HG03175 (cell line): ENCODE measurements around the gene PPP2R1B.
"Not testable (repeated sequence)": the region's sequence is repeated elsewhere in the genome, so short reads cannot be mapped to it uniquely, and the experiment has no call there.

Experiments used
- ATAC-seq: cut with Tn5 transposase; IDR thresholded peaks from one replicate; pipeline ENCODE4 v1.9.1; 2021; ENCODE audit warnings: mild to moderate bottlenecking, moderate library complexity; ENCODE audit not compliant: unreplicated experiment

PPP2R1B gene

DNA sequence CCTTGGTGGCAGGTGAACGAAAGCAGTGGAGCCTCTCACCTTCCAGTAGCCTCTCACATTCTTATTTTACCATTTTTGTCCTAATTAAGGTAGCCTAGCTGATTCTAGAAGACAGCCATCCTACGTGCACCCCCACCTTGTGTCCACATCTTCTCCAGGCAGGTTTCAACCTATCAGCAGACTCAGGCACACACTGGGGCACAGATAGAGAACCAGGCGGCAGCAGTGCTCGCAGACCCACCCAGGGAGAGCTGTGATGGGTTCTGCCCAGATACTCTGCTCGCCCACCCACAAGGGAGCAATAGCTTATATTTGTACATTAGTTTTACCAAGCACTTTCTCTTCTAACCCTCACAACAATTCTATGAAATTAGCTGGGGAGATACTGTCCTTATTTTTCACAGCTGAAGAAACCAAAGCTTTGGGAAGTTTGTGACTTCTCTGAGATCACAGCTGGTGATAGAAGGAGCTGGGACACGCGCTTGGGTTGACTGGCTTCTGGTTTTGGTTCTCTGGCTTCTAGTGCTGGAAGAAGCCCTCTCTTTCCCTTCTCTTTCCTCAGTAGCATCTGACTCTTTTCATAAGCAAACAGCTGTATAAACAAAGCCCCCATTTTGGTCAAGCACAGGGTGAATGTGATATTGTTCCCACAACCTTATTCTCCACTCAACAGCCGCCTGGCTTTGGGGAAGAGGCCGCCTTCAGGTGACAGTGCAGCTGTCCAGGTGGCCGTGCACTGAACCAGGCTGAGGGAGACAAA, 36.9 kb downstream of the PPP2R1B start:
- no peak for ATAC-seq

DNA sequence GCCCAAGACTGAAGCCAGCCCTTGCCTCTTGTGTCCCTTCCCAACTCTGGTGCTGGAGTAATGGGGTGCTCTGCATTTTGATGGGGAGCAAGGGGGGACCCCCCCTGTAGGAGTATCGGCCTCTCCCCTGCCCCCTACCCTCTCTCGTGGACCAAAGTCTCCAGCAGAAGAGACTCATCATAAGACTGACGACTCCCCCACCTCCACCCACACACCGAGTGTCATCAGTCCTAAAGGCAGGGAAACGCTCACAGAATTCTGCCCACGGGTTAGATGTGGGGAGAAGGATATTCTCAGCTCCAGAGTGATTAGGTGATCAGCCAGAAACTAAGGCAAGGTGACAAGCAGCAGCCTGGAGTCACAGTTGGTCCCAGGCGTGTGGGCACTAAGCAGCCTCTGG, 38.8 kb downstream of the PPP2R1B start:
- ATAC-seq = no peak

DNA sequence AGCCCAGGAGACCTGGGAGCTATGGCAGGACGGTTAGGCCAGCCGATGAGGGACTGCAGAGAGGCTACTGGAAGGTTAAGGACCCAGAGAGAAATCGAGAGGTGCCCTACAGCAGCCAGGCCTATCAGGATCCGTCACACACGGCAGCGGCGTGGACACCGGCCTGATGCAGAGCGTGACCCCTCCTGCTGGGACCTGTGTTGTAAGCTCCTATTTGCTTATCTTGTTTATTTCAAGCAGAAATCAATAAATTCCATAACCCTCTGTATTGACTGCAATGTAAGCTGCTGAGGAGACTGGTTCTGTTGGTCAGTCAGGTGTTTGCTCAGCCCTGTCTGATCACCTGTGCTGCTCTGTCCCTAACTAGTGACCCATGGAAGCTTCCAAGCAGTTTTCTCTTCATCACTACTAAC, 39.9 kb downstream of the PPP2R1B start:
- ATAC-seq = no peak

DNA sequence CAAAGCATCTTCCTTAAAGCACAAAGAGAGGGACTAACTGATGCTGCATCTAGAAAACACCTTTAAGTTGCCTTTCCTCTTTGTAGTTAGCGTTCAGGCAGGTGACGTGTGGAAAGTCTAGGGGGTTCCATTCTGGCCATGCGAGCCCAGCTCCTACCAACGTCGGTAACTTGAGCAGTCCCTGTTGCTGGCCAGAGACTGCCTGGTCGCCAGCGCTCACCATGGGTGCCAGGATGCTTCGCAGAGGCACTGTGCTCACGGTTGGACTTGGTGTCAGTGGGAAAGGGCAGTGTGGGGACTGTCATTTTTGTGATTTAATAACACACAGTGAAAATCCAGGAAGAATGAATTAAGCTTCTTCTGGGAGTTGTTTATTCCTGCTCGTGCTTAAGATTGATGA, 40.6 kb downstream of the PPP2R1B start:
- no peak for ATAC-seq

DNA sequence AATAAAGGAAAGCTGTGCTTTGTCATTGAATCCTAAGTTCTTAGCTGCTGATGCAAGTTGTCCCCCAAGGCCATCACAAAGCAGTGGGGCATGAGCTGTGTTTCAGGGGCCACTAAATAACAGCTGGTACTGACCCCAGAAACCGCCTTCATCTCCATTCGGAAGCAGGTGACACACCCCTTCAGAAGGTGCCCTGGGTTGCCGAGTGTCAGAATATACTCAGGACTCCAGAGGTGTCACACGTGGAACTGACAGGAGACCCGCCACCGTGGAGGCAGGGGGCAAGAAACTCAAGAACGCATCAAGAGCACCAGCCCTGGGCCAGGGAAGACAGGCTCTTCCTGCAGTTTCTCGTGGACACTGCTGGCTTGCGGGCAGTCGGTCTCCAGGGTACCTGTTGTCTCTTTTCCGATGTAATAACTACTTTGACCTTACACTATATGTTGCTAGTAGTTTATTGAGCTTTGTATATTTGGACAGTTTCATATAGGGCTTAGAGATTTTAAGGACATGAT, 41.5 kb downstream of the PPP2R1B start:
- ATAC-seq = no peak

DNA sequence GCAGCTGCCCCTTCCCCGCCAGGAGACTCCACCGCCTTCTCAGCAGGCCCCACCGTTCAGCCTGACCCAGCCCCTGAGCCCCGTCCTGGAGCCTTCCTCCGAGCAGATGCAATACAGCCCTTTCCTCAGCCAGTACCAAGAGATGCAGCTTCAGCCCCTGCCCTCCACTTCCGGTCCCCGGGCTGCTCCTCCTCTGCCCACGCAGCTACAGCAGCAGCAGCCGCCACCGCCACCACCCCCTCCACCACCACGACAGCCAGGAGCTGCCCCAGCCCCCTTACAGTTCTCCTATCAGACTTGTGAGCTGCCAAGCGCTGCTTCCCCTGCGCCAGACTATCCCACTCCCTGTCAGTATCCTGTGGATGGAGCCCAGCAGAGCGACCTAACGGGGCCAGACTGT, 42.6 kb downstream of the PPP2R1B start:
- no peak for ATAC-seq

DNA sequence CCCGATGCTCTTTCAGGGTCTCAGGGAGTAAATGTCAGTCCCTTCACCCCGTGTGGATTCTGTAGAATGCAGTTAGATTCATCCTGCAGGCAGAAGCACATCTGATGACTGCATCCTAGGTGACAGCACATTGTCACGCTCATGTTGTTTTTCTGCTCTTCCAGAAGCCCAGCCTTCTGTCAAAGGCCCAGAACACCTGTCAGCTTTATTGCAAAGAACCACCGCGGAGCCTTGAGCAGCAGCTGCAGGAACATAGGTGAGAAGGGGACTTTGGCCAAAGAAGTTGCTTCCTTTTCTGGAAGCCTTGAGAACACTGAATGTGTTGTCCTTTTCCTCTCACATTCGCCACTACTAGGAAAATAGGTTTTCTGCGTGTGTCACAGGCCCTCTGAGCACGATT, 43.7 kb downstream of the PPP2R1B start:
- ATAC-seq = no peak

DNA sequence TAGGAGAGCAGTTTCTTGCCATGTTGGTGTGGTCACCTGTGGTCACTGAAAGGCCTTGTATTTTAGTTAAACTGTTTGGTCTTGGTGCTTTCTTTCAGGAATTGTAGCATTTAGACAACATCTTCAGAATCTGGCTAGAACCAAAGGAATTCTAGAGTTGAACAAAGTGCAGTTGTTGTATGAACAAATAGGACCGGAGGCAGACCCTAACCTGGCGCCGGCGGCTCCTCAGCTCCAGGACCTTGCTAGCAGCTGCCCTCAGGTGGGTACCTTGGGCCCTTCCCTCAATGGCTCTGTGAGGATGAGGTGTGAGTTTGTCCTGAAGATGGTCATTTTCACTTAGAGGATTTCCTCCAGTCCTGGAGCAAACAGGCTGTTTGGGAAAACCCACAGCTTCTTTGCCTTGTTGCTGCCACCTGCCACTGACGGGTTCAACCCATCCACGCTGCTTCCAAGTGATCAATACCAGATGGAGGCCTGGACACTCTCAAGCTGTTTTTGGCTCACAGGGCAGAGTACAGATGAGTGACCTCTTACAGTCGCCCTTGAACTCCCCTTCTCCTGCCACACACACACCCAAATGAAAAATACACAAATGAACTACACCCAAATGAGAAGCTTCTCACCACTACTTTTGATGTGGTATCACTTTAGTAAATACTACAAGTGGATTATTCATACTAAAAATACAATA, 45.2 kb downstream of the PPP2R1B start:
- ATAC-seq = no peak

DNA sequence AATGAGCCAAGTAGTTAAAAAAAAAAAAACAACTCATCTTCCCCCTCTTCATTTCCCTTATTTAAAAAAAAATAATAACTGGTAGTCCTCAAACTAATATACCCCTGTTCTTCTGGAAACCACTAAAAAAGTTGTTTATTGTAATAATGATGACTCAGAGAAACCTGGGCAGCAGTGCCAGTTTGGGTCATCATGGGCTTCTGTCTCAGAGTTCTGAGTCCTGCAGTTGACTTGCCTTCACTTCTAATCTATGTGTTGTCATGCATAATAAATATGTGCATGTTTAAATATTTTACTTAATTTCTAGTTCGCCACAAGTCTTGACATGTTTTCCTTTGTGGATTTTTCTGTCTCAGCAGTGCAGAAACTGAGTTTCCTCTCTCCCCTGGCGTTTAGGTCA, 46.8 kb downstream of the PPP2R1B start:
- no peak for ATAC-seq

DNA sequence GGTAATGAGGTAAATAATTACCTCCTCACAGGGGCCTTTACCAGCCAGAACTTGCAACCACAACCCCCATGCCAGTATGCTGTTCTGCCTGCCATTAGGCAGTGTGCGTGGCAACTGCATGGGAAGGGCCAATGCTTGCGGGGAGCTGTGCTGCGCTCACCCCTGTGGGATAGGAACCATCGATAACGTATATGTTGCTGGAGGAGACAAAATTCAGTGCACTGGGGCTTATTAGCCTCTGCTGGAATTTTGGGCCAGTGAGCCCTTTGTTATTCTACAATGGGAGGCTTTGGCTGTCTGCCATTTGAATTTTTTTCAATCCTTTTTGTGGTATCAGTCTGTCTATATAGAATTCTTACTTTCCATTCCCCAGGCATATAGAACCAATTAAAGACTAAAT, 47.3 kb downstream of the PPP2R1B start:
- no peak for ATAC-seq

DNA sequence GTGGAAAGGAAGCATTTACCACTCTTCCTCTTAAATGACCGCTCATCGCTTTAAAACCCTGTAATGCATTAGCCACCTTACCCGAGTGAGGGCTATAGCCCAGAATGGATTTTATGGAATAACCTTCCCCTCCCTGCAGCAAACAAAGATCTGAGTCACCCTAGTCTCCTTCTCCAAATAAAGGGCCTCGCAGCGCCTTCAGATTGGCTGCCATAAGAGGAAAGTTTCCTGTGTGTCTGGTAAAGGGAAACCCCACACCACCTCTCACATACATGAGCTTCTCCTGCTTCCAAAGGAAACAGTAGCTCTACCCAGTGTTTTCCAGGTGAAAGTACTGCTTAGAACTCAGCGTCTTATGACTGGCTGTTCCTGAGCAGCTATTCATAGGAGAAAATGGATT, 47.8 kb downstream of the PPP2R1B start:
- no peak for ATAC-seq

DNA sequence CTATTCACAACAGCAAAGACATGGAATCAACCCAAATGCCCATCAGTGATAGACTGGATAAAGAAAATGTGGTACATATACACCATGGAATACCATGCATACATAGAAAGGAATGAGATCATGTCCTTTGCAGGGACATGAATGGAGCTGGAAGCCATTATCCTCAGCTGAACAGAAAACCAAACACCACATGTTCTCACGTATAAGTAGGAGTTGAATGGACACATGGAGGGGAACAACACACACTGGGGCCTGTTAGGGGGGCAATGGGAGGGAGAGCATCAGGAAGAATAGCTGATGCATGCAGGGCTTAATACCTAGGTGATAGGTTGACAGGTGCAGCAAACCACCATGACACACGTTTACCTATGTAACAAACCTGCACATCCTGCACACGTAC, 48.5 kb downstream of the PPP2R1B start:
- not testable (repeated sequence) for ATAC-seq

DNA sequence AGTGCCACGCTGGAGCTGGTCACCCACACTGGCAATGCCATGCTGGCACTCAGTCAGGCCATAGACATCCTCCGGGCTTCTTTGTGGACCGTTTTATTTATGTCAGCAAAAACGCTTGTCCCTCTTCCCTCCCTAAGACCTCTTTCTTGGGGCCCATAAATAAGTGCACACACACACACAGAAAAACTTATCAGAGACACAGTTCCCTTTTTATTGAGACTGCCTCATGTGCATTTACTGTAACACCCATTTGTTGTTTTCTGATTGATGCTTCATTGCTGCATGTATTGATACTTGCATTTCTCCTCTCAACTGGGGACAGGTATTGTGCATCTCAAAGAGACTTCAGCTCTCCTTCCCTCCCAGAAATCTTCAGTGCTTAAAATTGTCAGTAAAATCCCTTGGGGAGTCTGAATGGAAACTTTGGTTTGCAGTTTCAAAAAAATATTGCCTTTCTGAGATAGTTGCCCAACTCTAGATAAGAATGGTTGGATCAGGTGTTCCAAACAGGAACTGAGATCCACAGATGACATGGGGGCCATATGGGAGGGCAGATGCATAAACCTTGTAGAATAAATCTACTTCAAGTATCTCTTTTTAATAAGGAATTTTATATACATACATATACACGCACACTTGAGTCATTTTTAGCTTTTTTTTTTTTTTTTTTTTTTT, 50.9 kb downstream of the PPP2R1B start:
- ATAC-seq = no peak

DNA sequence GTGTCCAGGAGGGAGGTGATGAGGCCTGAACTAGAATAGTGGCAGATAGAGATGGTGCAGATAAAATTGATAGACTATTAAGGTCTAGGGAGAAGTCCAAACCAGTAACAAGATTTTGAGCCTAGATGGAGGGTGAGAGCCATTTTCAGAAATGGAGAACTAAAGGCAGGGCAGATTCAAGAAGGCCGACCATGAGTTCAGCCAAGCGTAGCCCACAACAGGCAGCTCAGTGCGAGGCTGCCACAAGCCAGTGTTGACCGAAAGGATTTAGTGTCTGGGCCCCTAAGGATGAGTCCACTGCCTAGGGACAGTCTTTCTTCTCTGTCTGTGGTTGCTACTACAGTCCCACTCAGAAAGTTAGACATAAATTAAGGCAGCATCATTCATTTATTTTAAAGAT, 51.7 kb downstream of the PPP2R1B start:
- ATAC-seq = no peak

DNA sequence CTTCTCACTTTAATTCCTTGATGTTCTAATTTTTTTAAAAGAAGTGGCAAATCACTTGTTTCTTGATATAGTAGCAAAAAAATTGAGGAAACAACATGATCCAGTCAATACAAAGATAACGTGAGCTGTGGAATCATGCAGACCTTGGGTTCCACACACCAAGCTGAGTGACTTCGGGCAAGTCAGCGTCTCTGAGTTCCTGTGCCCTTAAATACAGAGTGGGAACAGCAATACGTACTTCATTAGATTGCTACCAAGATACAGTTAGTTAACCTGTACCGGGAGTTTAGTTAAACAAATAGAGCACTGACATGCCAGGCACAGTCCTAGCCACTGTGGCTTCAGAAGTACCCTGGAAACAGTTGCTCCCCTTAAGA, 58.5 kb downstream of the PPP2R1B start:
- ATAC-seq = no peak

DNA sequence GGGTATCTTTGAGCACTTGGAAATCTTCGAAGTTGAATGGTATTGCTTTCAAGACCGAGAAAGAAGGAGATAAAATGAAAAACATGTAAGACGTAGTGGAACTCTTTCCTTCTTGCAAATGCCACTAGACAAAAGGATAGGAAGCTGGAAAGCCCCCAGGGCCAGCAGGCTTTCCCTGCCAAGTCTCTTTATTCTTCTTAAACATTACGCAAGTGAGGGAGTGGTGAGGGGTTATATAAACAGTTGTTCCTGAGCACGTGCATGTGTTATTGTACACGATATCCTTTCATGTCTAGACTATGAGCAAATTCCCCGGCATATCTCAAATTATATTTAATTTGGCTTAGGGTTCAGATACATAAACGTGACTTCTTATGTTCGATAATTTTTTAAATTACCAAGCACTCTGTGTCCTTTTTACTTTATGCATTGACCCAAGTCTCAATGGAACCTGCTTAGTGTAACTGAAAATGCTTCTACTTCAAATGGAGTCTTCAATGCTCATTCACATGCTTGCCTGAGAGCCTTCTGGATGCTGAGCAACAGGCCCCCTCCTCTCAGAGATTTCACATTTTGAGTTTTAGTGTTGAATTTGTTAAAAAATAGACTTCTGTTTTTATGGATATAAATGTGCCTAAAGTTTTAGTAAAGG, 59.0 kb downstream of the PPP2R1B start:
- no peak for ATAC-seq

DNA sequence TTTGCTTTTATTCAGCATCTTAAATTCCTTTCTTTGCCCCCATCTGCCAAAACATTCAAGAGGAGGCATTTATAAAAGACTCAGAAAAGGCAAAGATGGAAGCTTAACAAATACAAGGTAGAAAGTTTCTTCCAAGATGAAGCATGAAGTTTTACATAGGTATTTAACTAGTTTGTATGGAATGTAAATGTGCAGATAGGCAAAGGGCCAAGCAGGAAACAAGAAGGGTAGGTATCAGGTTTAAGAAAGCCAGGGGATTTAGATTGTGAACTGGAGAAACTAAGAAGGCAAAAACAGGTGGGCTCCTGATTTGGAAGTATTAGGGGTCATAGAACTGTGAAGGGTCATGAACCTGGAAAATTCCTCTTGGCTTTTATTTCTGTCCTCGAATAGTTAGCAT, 62.6 kb downstream of the PPP2R1B start:
- no peak for ATAC-seq

DNA sequence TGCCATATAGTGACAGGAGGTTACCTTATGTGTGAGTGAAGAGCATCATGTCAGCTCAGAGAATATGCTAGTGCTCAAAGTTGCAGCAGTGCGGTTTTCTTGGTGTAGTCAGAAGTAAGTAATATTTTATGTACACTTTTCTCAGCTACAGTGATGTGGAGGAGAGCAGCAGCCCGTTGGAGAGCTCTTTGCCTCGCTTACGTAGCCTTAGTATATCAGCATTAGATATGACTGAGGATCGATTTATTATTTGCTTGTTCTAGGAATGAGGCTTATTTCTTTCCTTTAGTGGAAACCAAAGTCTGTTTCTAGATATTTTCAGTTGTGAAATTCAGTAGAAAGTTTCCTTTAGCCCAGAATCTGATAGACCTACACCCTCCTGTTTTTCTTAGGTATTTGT, 63.6 kb downstream of the PPP2R1B start:
- ATAC-seq = no peak

DNA sequence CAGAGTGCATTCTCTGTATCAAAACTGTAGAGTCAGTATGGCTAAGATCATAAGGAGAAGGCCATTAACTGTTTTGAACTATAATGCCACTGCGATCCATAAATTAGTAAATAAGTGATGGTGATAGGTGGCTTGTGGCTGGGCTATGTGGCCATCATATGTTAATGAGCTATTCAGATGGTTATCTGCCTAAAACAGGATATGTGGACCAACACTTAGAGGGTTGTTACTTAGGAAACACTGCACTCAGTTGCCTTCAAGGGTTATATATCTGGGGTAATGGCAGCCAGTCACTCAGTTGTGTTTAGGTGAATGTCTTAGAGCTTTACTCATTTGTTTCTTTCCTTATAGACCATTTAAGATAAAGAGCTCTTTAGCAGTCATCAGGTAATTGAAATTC, 66.0 kb downstream of the PPP2R1B start:
- no peak for ATAC-seq

DNA sequence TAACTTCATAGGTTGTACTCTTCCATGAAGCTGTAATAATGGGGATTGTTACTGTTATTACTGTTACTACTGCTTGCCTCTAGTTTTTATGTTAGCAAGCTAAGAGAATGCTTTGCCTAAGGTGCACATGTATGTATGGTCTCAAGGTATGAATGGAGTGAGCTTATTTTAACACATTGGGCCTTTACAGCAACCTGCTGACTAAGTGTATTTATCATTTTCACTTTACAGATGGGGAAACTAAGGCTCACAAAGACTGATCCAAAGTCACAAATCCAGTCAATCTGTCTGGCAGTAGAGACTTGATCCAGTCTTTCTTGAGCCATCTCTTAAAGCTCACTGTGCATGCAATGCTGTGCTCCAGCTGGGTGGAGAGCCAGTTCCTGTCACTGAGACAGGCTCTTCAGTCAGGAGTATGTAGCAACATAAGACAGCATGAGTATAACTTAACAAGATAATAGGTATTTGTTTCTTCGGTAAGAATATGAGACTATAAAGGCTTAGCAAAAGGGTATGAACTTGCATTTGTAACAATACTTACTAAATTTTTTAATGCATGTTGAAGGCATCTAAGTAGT, 66.5 kb downstream of the PPP2R1B start:
- no peak for ATAC-seq
